Neural progenitor cell (in vitro differentiated cells): ENCODE measurements around the gene ANKRD39. TPM values are rescaled to one million over a fixed set of nuclear protein-coding genes. Genes with fewer than 3 reads are reported as not detected.

Experiments used
- DNase-seq: peaks from one replicate; pipeline ENCODE4 v3.0.0-alpha.2; 2016; ENCODE audit warnings: low spot score
- H2AFZ ChIP-seq: fragments of 200-600 bp; sonication (generic); replicated peaks from 2 replicates; pipeline ENCODE4 v1.6.1; 2016; ENCODE audit warnings: antibody characterized with exemption
- H3F3A ChIP-seq: fragments of 200-600 bp; sonication (generic); 2 replicates; pipeline ENCODE4 v1.6.1; 2016; ENCODE audit warnings: antibody characterized with exemption, low read depth
- H3K27ac ChIP-seq: fragments of 200-600 bp; sonication (generic); 2 replicates; pipeline ENCODE4 v1.5.1; 2016; ENCODE audit warnings: mild to moderate bottlenecking
- H3K27me3 ChIP-seq: fragments of 200-600 bp; sonication (generic); 2 replicates; pipeline ENCODE4 v1.6.1; 2016; ENCODE audit warnings: mild to moderate bottlenecking, moderate library complexity
- H3K36me3 ChIP-seq: fragments of 200-600 bp; sonication (generic); 2 replicates; pipeline ENCODE4 v1.5.1; 2016
- H3K4me1 ChIP-seq: fragments of 200-600 bp; sonication (generic); 2 replicates; pipeline ENCODE4 v1.6.1; 2016; ENCODE audit warnings: mixed run types
- H3K4me2 ChIP-seq: fragments of 200-600 bp; sonication (generic); 2 replicates; pipeline ENCODE4 v1.6.1; 2016
- H3K4me3 ChIP-seq: fragments of 200-600 bp; sonication (generic); 2 replicates; pipeline ENCODE4 v1.5.1; 2016
- H3K79me2 ChIP-seq: fragments of 200-600 bp; sonication (generic); 2 replicates; pipeline ENCODE4 v1.6.1; 2016; ENCODE audit warnings: low read depth
- H3K9ac ChIP-seq: fragments of 200-600 bp; sonication (generic); 2 replicates; pipeline ENCODE4 v1.6.1; 2016
- H3K9me3 ChIP-seq: fragments of 200-600 bp; sonication (generic); 2 replicates; pipeline ENCODE4 v1.5.1; 2016; ENCODE audit warnings: low read depth
- H4K20me1 ChIP-seq: fragments of 200-600 bp; sonication (generic); 2 replicates; pipeline ENCODE4 v1.6.1; 2016; ENCODE audit warnings: low read depth
- H3K27ac Mint-ChIP-seq: 3 replicates; pipeline ENCODE4 v1.8.0; 2021; ENCODE audit warnings: mixed read lengths
- H3K27me3 Mint-ChIP-seq: 2 replicates; pipeline ENCODE4 v1.8.0; 2022; ENCODE audit warnings: low read depth, mild to moderate bottlenecking, inconsistent platforms, moderate library complexity, mixed read lengths; ENCODE audit not compliant: insufficient read depth
- H3K36me3 Mint-ChIP-seq: 3 replicates; pipeline ENCODE4 v1.8.0; 2021; ENCODE audit warnings: mixed read lengths
- H3K4me1 Mint-ChIP-seq: 3 replicates; pipeline ENCODE4 v1.8.0; 2021; ENCODE audit warnings: mixed read lengths
- H3K4me3 Mint-ChIP-seq: 3 replicates; pipeline ENCODE4 v1.8.0; 2021; ENCODE audit warnings: mild to moderate bottlenecking, moderate library complexity, mixed read lengths
- H3K9me3 Mint-ChIP-seq: 3 replicates; pipeline ENCODE4 v1.8.0; 2020; ENCODE audit warnings: mixed read lengths
- CTCF ChIP-seq: fragments of 200-600 bp; sonication (generic); IDR thresholded peaks from 2 replicates; pipeline ENCODE4 v1.5.1; 2017; ENCODE audit warnings: antibody characterized with exemption, mild to moderate bottlenecking
- EZH2 ChIP-seq: fragments of 200-600 bp; sonication (generic); IDR thresholded peaks from 2 replicates; pipeline ENCODE4 v1.6.1; 2017; ENCODE audit warnings: antibody characterized with exemption, mild to moderate bottlenecking, moderate library complexity
- EZH2phosphoT487 ChIP-seq: fragments of 200-600 bp; sonication (generic); IDR thresholded peaks from 2 replicates; pipeline ENCODE4 v1.6.1; 2017; ENCODE audit warnings: antibody characterized with exemption
- total RNA-seq: library from RNA; depleted of rRNA; stranded (reverse); fragments of >200 nt; gene quantifications from 2 replicates; pipeline ENCODE4 v1.2.3, GENCODE V29; 2015; ENCODE audit warnings: low replicate concordance

ANKRD39 gene
- total RNA-seq, 1 donor from 2014 or later, result 4.0 TPM

- Mint-ChIP-seq H3K27me3 (peaks cover 17% of the 10 kb centered on the region), H3K4me3 (no peak overlapping the region), H3K9me3 (no peaks in the 10 kb centered on the region), H3K36me3 (peaks cover 13% of the 10 kb centered on the region), H3K4me1 (peaks cover 23% of the 10 kb centered on the region), H3K27ac (no peak overlapping the region)
- Histone ChIP-seq H3K4me3 (no peak overlapping the region), H2AFZ (no peak overlapping the region), H3K9me3 (no peaks in the 10 kb centered on the region), H3F3A (peaks cover 21% of the 10 kb centered on the region), H3K36me3 (no peaks in the 10 kb centered on the region), H3K27me3 (no peaks in the 10 kb centered on the region), H3K9ac (no peak overlapping the region), H3K4me2 (no peak overlapping the region), H3K4me1 (peaks cover 18% of the 10 kb centered on the region), H3K27ac (no peak overlapping the region), H4K20me1 (peaks cover 61% of the 10 kb centered on the region), H3K79me2 (peaks cover 65% of the 10 kb centered on the region)
- no peak for DNase-seq
- TF ChIP-seq CTCF (no peak), EZH2 (no peak), EZH2phosphoT487 (no peak)
These were observed 8.3 kb upstream of the ANKRD39 start for GRCh38 chr2:96866149-96866548.

- peaks cover 13% of the 10 kb centered on the region for H3K36me3 Mint-ChIP-seq
- H3K79me2 ChIP-seq, result peaks cover 60% of the 10 kb centered on the region
- no peak overlapping the region for H3K4me3 ChIP-seq
- H3K27me3 ChIP-seq, result no peaks in the 10 kb centered on the region
- H3F3A ChIP-seq, result peaks cover 20% of the 10 kb centered on the region
- H3K9ac ChIP-seq, result no peak overlapping the region
- H3K4me1 ChIP-seq, result peaks cover 13% of the 10 kb centered on the region
- H2AFZ ChIP-seq, result no peak overlapping the region
- H3K27ac Mint-ChIP-seq, result no peak overlapping the region
- no peak overlapping the region for H3K27ac ChIP-seq
- peak overlapping the region; percentile 67 for H3K4me3 Mint-ChIP-seq
- H3K9me3 ChIP-seq, result no peaks in the 10 kb centered on the region
- TF ChIP-seq EZH2 (no peak), EZH2phosphoT487 (no peak), CTCF (no peak)
- H3K4me2 ChIP-seq, result no peak overlapping the region
- no peaks in the 10 kb centered on the region for H3K36me3 ChIP-seq
- H3K27me3 Mint-ChIP-seq, result peaks cover 15% of the 10 kb centered on the region
- DNase-seq, result no peak
- peaks cover 18% of the 10 kb centered on the region for H3K4me1 Mint-ChIP-seq
- peaks cover 66% of the 10 kb centered on the region for H4K20me1 ChIP-seq
- no peaks in the 10 kb centered on the region for H3K9me3 Mint-ChIP-seq
These were observed 7.8 kb upstream of the ANKRD39 start for GRCh38 chr2:96865654-96866053.

GRCh38 chr2:96864343-96865091 is 6.7 kb upstream of the ANKRD39 start:
- peaks cover 11% of the 10 kb centered on the region for H3K27me3 Mint-ChIP-seq
- no peak overlapping the region for H3K9ac ChIP-seq
- H3K4me3 Mint-ChIP-seq, result no peak overlapping the region
- DNase-seq, result no peak
- H3K36me3 Mint-ChIP-seq, result peaks cover 16% of the 10 kb centered on the region
- H4K20me1 ChIP-seq, result peaks cover 77% of the 10 kb centered on the region
- no peaks in the 10 kb centered on the region for H3K9me3 Mint-ChIP-seq
- no peaks in the 10 kb centered on the region for H3K9me3 ChIP-seq
- H2AFZ ChIP-seq, result no peak overlapping the region
- H3K4me1 Mint-ChIP-seq, result peaks cover 21% of the 10 kb centered on the region
- TF ChIP-seq CTCF (no peak), EZH2 (no peak), EZH2phosphoT487 (no peak)
- peaks cover 22% of the 10 kb centered on the region for H3F3A ChIP-seq
- H3K27me3 ChIP-seq, result no peaks in the 10 kb centered on the region
- no peaks in the 10 kb centered on the region for H3K36me3 ChIP-seq
- H3K79me2 ChIP-seq, result peaks cover 48% of the 10 kb centered on the region
- H3K27ac ChIP-seq, result no peak overlapping the region
- no peak overlapping the region for H3K27ac Mint-ChIP-seq
- H3K4me1 ChIP-seq, result peaks cover 9% of the 10 kb centered on the region
- H3K4me3 ChIP-seq, result no peak overlapping the region
- H3K4me2 ChIP-seq, result no peak overlapping the region
